Testis (tissue), 3 donors: ENCODE measurements around the gene ENTPD6. TPM values are rescaled to one million over a fixed set of nuclear protein-coding genes. Genes with fewer than 3 reads are reported as not detected.

Source experiments
- DNase-seq: peaks from one replicate; pipeline ENCODE4 v3.0.0-alpha.2; 2019
- H3K27ac ChIP-seq, 2 donors: fragments of 200-600 bp; sonication (generic); one replicate each; pipeline ENCODE4 v1.5.1; 2019
- H3K27me3 ChIP-seq: fragments of 200-600 bp; sonication (generic); one replicate; pipeline ENCODE4 v1.5.1; 2019
- H3K36me3 ChIP-seq: fragments of 200-600 bp; sonication (generic); one replicate; pipeline ENCODE4 v1.5.1; 2017; ENCODE audit warnings: low read depth; ENCODE audit errors: missing control alignments
- H3K4me1 ChIP-seq: fragments of 200-600 bp; sonication (generic); one replicate; pipeline ENCODE4 v1.5.1; 2019
- H3K4me3 ChIP-seq, 2 donors: fragments of 200-600 bp; sonication (generic); one replicate each; pipeline ENCODE4 v1.5.1; 2017 to 2019
- H3K9me3 ChIP-seq: fragments of 200-600 bp; sonication (generic); one replicate; pipeline ENCODE4 v1.5.1; 2017
- CTCF ChIP-seq, 3 experiments: fragments of 450-650 bp in 2 of 3; fragments of 200-600 bp in 1 of 3; sonication (generic) in 1 of 3; IDR thresholded peaks; one replicate each; pipeline ENCODE4 v1.5.1; 2016 to 2019; ENCODE audit warnings: antibody characterized with exemption in 3 of 3, mild to moderate bottlenecking in 2 of 3, moderate library complexity in 1 of 3
- POLR2A ChIP-seq: fragments of 450-650 bp; IDR thresholded peaks from one replicate; pipeline ENCODE4 v1.6.1; 2017; ENCODE audit warnings: antibody characterized with exemption, mild to moderate bottlenecking, moderate library complexity
- WGBS, 2 donors: methylation state at CpG; one replicate each; pipeline ENCODE4 v1.1.5; 2018; 5-methylcytosine and 5-hydroxymethylcytosine counted together
- intact Hi-C: fragments of 100-400 bp; cut with DNase I; formaldehyde crosslinking; loops from one replicate; pipeline ENCODE4 v1.15.1; 2023; ENCODE audit warnings: low total_unique reads
- polyA plus RNA-seq: library from polyadenylated mRNA; stranded (reverse); fragments of 350-450 nt; fragmentation: Illumina TruSeq; extraction: RNeasy Lipid Tissue Mini Kit (QIAGEN cat#74804); gene quantifications from one replicate; pipeline ENCODE4 v1.2.3, GENCODE V29; 2014; ENCODE audit warnings: low read depth, low replicate concordance; ENCODE audit not compliant: insufficient read depth
- total RNA-seq, 2 donors: library from RNA; depleted of rRNA; stranded (reverse); fragments of >200 nt; gene quantifications; one replicate each; pipeline ENCODE4 v1.2.3, GENCODE V29; 2016

Gene ENTPD6
- total and polyA plus RNA-seq, 3 donors from 2014 or later = 80.7 to 204 (median 157) TPM

DNA sequence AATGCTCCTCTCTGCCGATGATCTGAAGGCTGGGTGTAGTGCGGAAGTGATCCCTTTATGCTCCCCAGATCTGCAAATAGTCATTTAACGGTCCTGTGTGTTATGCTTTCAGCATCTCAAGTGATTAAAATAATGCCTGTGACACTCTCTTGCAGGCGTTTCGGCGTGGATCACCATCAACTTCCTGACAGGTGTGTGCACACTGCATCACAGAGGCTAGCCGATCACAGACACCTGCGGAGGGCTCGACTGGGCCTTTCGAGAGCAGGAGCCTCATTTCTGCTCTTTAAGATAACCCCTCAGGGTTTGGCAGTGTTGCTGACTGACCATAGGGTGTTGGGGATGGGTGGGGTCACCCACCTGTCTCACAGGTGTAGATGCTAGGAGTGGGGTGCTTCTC, 20.0 kb downstream of the ENTPD6 start:
- H3K4me3 ChIP-seq = no peak overlapping the region
- 86 to 94% methylated on average over 10 of the region's 10 CpGs for WGBS, 2 donors
- H3K9me3 ChIP-seq = no peaks in the 10 kb centered on the region
- H3K4me1 ChIP-seq = peaks cover 20% of the 10 kb centered on the region
- H3K36me3 ChIP-seq = no peaks in the 10 kb centered on the region
- DNase-seq = no peak
- intact Hi-C loops = no loop called here
- H3K27ac ChIP-seq = peak overlapping the region in 1 of 2 donors; percentile 61
- H3K27me3 ChIP-seq = no peaks in the 10 kb centered on the region
- TF ChIP-seq CTCF (IDR thresholded peaks at IDR 0.05) = no peak
- no peak for TF ChIP-seq POLR2A

- intact Hi-C loops = no loop called here
- TF ChIP-seq CTCF (IDR thresholded peaks at IDR 0.05) (no peak), POLR2A (no peak)
- no peaks in the 10 kb centered on the region for H3K36me3 ChIP-seq
Observed at GRCh38 chr20:25216199-25216945, 20.9 kb downstream of the ENTPD6 start.

DNA sequence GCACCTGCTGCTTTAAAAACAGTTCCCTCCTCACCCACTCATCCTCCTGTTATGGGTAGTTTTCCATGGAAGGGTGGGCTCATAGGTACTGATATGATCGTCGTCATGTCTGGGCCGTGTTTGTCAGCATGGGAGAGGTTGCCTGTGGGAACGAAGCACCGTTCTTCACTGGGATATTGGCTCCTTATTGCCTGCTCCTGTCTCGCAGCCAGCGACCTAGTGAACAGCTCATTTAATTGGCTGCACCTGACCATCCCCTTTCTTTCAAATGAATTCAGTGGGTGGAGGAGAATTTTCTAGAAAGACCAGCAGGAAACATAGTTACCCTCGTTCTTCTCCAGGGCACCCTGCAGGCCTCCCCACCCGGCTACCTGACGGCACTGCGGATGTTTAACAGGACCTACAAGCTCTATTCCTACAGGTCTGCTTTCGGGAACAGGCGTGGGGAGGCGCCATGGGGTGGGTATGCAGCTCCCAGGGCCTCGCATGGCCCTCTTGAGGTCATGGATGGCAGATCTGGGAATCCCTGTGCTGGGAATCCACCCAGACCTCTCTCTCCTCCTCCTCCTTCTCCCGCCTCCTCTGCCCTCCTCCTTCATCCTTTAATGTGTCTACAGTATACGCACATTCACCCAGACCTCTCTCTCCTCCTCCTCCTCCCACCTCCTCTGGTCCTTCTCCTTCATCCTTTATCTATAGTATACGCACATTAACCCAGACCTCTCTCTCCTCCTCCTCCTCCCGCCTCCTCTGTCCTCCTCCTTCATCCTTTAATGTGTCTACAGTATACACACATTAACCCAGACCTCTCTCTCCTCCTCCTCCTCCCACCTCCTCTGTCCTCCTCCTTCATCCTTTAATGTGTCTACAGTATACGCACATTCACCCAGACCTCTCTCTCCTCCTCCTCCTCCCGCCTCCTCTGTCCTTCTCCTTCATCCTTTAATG, 21.9 kb downstream of the ENTPD6 start:
- Histone ChIP-seq H3K4me3 (no peak overlapping the region), H3K27me3 (no peaks in the 10 kb centered on the region), H3K36me3 (no peaks in the 10 kb centered on the region), H3K4me1 (peaks cover 29% of the 10 kb centered on the region), H3K27ac (peak overlapping the region; percentile 56 to 84), H3K9me3 (no peaks in the 10 kb centered on the region)
- WGBS, 2 donors = 78 to 84% methylated on average over 21 of the region's 21 CpGs
- DNase-seq = no peak
- intact Hi-C loops = no loop called here
- TF ChIP-seq CTCF (IDR thresholded peaks at IDR 0.05) (no peak), POLR2A (no peak)

More at GRCh38 chr20:25216199-25216945, 20.9 kb downstream of the ENTPD6 start:
- H3K9me3 ChIP-seq = no peaks in the 10 kb centered on the region
- 44% methylated on average over 9 to 16 of the region's 16 CpGs for WGBS, 2 donors
- DNase-seq = peak; percentile 85
- H3K4me1 ChIP-seq = peaks cover 25% of the 10 kb centered on the region
- H3K27me3 ChIP-seq = no peaks in the 10 kb centered on the region
- no peak overlapping the region for H3K4me3 ChIP-seq
- peak overlapping the region; percentile 56 to 84 for H3K27ac ChIP-seq

- Histone ChIP-seq H3K9me3 (no peaks in the 10 kb centered on the region), H3K4me3 (no peak overlapping the region), H3K27ac (peak overlapping the region; percentile 56 to 84), H3K4me1 (peaks cover 36% of the 10 kb centered on the region), H3K27me3 (no peaks in the 10 kb centered on the region), H3K36me3 (no peaks in the 10 kb centered on the region)
- DNase-seq = no peak
- no peak for TF ChIP-seq CTCF (IDR thresholded peaks at IDR 0.05)
- TF ChIP-seq POLR2A = no peak
- 77 to 90% methylated on average over 8 of the region's 8 CpGs for WGBS, 2 donors
- intact Hi-C loops = no loop called here
Observed at GRCh38 chr20:25218109-25218486, 22.6 kb downstream of the ENTPD6 start.
